LNCAP (cell line): ENCODE measurements around the gene CXCL17.

Source experiments
- CTCF ChIP-seq: fragments of 450-650 bp; IDR thresholded peaks from 2 replicates; pipeline ENCODE4 v1.5.1; 2017; ENCODE audit warnings: mild to moderate bottlenecking

CXCL17 gene

DNA sequence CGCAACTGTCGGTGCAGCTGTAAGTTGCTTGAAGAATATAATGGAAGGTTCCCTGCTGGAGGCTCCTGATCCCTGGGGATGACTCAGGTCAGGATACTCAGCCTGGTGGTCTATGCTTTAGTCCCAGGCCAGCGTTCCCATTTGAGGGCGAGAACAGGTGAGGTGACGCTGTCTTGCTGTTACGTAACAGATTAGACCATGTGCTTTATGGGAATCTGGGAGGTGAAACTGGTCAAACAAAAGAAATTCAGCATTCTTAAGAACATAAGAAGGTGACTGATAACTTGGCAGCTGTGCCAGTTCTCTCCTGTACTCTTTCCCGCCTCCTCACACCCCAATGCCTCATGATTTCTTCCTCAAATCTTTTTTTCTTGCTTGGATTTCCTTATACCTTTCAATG, at the start of gene CXCL17:
Gene CXCL17 (minus strand): TSS at position 114 of the 400 bp plus-strand sequence. CDS start 114 bp downstream, outside the sequence.
- no peak for TF ChIP-seq CTCF

- TF ChIP-seq CTCF: no peak
Measured at GRCh38 chr19:42488783-42489521, 46.2 kb upstream of the CXCL17 start.

DNA sequence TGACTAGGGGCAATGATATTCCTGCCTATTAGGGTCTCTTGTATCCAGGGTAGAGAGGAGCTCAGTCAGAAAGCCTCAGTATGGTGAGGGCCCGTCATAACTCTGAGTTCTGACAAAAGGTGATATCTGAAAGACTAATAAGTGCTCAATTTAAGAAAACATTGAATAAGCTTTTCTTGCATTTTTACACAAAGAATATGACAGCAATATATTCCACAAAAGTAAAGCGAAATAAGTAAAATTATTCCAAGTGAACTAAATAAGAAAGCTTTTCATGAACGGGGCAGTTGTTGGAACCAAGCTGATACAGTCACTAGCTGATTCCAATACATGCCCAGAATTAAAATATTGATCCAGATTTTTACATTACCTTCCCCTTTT, 45.0 kb upstream of the CXCL17 start:
- TF ChIP-seq CTCF: no peak

- no peak for TF ChIP-seq CTCF
Measured at GRCh38 chr19:42487032-42487797, 44.5 kb upstream of the CXCL17 start.

DNA sequence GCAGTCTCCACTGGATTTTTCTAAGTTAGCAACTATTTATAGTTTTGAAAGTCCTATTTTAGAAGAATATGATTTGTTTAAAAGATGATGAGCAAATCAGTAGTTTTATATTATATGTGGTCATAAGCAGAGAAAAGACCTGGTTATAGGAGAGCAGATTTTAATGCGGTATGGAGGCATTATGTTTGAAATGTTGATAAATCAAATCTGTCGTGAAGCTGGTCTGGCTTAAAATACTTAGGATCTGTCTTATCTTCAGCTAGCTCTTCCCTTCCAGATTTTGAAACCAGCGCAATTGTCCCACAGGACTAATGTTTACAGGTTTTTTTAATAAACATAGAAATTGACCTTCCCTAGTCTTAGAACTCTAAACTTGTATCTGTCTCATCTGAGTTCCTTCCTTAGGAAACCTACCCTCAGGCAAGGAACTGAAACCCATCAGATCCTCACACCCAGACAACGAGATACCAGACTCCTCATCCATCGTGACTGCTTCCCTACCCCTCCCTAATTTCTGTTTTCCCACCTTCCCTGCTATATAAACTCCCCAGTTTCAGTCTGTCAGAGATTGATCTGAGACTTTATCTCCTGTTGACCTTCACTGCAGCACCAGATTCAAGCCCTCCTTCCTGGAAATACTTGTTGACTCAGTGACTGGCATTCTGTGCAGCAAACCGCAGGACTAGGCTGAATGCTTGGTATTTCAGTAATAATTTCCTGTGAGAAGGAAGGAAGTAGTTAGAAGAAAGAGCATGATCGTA, 37.8 kb upstream of the CXCL17 start:
- TF ChIP-seq CTCF: no peak

- no peak for TF ChIP-seq CTCF
Measured at GRCh38 chr19:42479736-42480135, 37.0 kb upstream of the CXCL17 start.

DNA sequence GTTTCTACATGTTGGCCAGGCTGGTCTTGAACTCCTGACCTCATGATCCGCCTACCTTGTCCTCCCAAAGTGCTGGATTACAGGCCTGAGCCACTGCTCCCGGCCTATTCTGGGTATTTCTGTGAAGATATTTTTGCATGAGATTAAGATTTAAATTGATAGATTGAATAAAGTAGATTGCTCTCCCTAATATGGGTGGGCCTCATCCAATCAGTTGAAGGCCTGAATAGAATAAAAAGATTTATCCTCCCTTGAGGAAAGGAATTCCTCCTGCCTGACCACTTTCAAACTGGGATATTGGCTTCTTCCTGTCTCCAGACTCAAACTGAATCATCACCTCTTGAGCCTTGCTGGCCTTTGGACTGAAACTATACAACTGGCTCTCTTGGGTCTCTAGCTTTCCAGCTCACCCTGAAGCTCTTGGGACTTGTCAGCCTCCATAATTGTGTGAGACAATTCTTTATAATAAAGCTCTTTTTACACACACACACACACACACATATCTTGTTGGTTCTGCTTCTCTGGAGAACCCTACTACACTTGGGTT, 36.1 kb upstream of the CXCL17 start:
- TF ChIP-seq CTCF: no peak
